SK-N-MC (cell line): ENCODE data around the gene SF3A1.
"Not testable (repeated sequence)": the region's sequence is repeated elsewhere in the genome, so short reads cannot be mapped to it uniquely, and the experiment has no call there.

Source experiments
- EZH2 ChIP-seq: fragments of 200-600 bp; sonication (generic); IDR thresholded peaks from one replicate; pipeline ENCODE4 v1.6.1; 2017; ENCODE audit warnings: antibody characterized with exemption
- POLR2AphosphoS5 ChIP-seq: IDR thresholded peaks from 2 replicates; pipeline ENCODE4 v1.6.1; 2012; ENCODE audit warnings: mild to moderate bottlenecking, low read depth, low read length, borderline replicate concordance

GRCh38 chr22:30338341-30338740, 18.4 kb downstream of the SF3A1 start:
- not testable (repeated sequence) for TF ChIP-seq POLR2AphosphoS5, EZH2
